IPS-20b (cell line): ENCODE data around the gene FANCL.
"Not testable (repeated sequence)": the region's sequence is repeated elsewhere in the genome, so short reads cannot be mapped to it uniquely, and the experiment has no call there.

Experiments
- H3K27ac ChIP-seq: one replicate; pipeline ENCODE4 v1.5.1; 2013; ENCODE audit warnings: low read length
- H3K27me3 ChIP-seq: 2 replicates; pipeline ENCODE4 v1.6.1; 2013; ENCODE audit warnings: mild to moderate bottlenecking, low read length, inconsistent platforms; ENCODE audit not compliant: insufficient read depth
- H3K36me3 ChIP-seq: 2 replicates; pipeline ENCODE4 v1.6.1; 2013; ENCODE audit warnings: low read depth, mild to moderate bottlenecking, inconsistent platforms, low read length, moderate library complexity; ENCODE audit not compliant: insufficient read depth
- H3K4me1 ChIP-seq: 2 replicates; pipeline ENCODE4 v1.6.1; 2013; ENCODE audit warnings: mild to moderate bottlenecking, control low read depth, inconsistent platforms, low read length, moderate library complexity; ENCODE audit not compliant: insufficient read depth
- H3K4me3 ChIP-seq: 2 replicates; pipeline ENCODE4 v1.5.1; 2013; ENCODE audit warnings: mild to moderate bottlenecking, low read length, inconsistent platforms
- H3K9ac ChIP-seq: 2 replicates; pipeline ENCODE4 v1.6.1; 2013; ENCODE audit warnings: low read depth, mild to moderate bottlenecking, inconsistent platforms, low read length, moderate library complexity
- H3K9me3 ChIP-seq: 2 replicates; pipeline ENCODE4 v1.6.1; 2013; ENCODE audit warnings: mild to moderate bottlenecking, low read depth, low read length, inconsistent platforms; ENCODE audit not compliant: insufficient read depth

Gene FANCL

GRCh38 chr2:58240670-58241545, at the start of gene FANCL:
FANCL (minus strand) TSS chr2:58241325; CDS start chr2:58241313, 12 bp downstream.
- peak within 1 kb of the TSS; percentile 95 for H3K27ac ChIP-seq
- peak within 1 kb of the TSS; percentile 95 for H3K9ac ChIP-seq
- peaks cover 31% of the 10 kb centered on the region; the same call in 1 of the 2 replicates for H3K4me1 ChIP-seq
- no peaks in the 10 kb centered on the region for H3K36me3 ChIP-seq
- no peaks in the 10 kb centered on the region for H3K9me3 ChIP-seq
- H3K4me3 ChIP-seq, result peak within 1 kb of the TSS; percentile 98
- H3K27me3 ChIP-seq, result no peaks in the 10 kb centered on the region

DNA sequence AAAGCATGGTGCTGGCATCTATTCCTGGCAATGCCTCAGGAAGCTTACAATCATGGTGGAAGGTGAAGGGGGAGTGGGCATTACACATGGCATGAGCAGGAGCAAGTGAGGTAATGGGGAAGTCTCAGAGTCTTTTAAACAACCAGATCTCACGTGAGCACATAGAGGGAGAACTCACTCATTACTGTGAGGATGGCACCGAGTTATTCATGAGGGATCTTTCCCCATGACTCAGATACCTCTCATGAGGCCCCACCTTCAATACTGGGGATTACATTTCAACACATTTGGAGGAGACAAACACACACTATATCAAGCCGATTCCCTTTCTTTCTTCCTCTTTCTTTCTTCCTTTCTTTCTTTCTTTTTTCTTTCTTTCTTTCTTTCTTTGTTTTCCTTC, 47.9 kb upstream of the FANCL start:
- Histone ChIP-seq H3K27ac (no peak overlapping the region), H3K4me1 (no peaks in the 10 kb centered on the region), H3K9ac (no peak overlapping the region), H3K4me3 (no peak overlapping the region), H3K27me3 (no peaks in the 10 kb centered on the region), H3K36me3 (no peaks in the 10 kb centered on the region), H3K9me3 (no peaks in the 10 kb centered on the region)

DNA sequence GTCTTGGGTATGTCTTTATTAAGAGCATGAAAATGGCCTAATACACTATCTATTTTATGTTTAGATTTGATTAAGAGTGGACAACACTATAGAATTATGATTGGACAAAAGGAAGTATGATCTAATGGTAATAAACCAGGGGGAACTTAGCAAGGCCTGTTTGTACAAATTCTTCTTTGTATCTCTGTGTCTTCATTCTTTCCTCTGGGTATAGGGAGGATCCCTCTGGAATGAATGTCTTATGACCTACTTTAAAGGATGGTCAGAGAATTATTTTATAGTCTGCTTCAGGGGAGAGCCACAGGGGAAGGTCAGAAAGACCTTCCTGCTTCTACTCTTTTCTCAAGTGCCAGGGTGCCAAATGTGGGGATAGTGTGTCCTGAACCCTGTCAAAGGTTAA, 42.8 kb upstream of the FANCL start:
- H3K9ac ChIP-seq, result no peak overlapping the region
- H3K4me3 ChIP-seq, result no peak overlapping the region
- no peaks in the 10 kb centered on the region for H3K9me3 ChIP-seq
- H3K4me1 ChIP-seq, result no peaks in the 10 kb centered on the region
- H3K27me3 ChIP-seq, result no peaks in the 10 kb centered on the region
- no peaks in the 10 kb centered on the region for H3K36me3 ChIP-seq
- no peak overlapping the region for H3K27ac ChIP-seq

GRCh38 chr2:58275144-58275543, 34.0 kb upstream of the FANCL start:
- not testable (repeated sequence) for H3K9me3 ChIP-seq, H3K27me3 ChIP-seq, H3K9ac ChIP-seq, H3K27ac ChIP-seq, H3K4me3 ChIP-seq, H3K36me3 ChIP-seq, H3K4me1 ChIP-seq

DNA sequence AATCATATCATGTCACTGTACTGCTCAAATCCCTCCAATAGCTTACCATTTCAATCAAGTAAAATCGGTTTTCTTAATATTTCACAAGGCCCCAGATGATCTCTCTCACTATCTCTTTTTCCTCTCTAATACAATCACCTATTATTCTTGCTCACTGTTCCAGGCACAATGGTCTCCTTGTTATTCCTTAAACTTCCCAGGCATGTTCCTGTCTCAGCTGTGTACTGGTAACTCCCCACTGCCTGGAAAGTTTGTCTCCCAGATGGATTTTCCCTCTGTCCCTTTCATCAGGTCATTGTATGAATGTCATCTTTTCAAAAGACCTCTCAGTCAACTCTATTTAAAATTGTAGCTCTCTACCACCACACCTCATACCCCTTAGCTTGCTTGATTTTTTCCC, 30.7 kb upstream of the FANCL start:
- Histone ChIP-seq H3K4me1 (no peaks in the 10 kb centered on the region), H3K4me3 (no peak overlapping the region), H3K27ac (no peak overlapping the region), H3K36me3 (no peaks in the 10 kb centered on the region), H3K9me3 (no peaks in the 10 kb centered on the region), H3K9ac (no peak overlapping the region), H3K27me3 (no peaks in the 10 kb centered on the region)

DNA sequence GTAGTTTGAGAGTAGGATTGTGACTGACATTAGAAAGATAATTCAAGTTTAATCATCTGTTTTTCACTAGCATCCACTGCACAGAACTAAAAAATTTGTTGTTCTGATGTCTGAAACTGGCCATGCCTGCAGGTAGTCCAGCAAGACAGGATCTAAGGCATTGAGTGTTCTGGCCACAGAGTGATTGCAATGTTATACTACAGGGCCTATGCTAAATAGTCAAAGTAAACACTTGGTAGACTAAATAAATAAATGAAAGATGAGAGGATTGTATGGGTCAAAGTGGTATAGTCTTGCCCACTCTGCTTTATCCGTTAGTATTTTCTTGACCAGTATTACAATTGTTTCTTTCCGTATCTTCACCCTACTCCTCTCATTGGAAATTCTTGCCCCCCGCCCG, 27.6 kb upstream of the FANCL start:
- no peaks in the 10 kb centered on the region for H3K27me3 ChIP-seq
- H3K27ac ChIP-seq, result no peak overlapping the region
- H3K36me3 ChIP-seq, result no peaks in the 10 kb centered on the region
- H3K4me1 ChIP-seq, result no peaks in the 10 kb centered on the region
- H3K9ac ChIP-seq, result no peak overlapping the region
- H3K9me3 ChIP-seq, result no peaks in the 10 kb centered on the region
- no peak overlapping the region for H3K4me3 ChIP-seq

- H3K4me3 ChIP-seq, result no peak overlapping the region
- no peak overlapping the region for H3K27ac ChIP-seq
- H3K36me3 ChIP-seq, result no peaks in the 10 kb centered on the region
- no peaks in the 10 kb centered on the region for H3K27me3 ChIP-seq
- H3K9ac ChIP-seq, result no peak overlapping the region
- no peaks in the 10 kb centered on the region for H3K9me3 ChIP-seq
- H3K4me1 ChIP-seq, result no peaks in the 10 kb centered on the region
Measured at GRCh38 chr2:58266211-58266610, 25.1 kb upstream of the FANCL start.

GRCh38 chr2:58261209-58261608, 20.1 kb upstream of the FANCL start:
- H3K9ac ChIP-seq, result no peak overlapping the region
- no peak overlapping the region for H3K27ac ChIP-seq
- H3K27me3 ChIP-seq, result no peaks in the 10 kb centered on the region
- H3K4me3 ChIP-seq, result no peak overlapping the region
- H3K9me3 ChIP-seq, result no peaks in the 10 kb centered on the region
- no peaks in the 10 kb centered on the region for H3K36me3 ChIP-seq
- no peaks in the 10 kb centered on the region for H3K4me1 ChIP-seq

- H3K9ac ChIP-seq, H3K27me3 ChIP-seq, H3K36me3 ChIP-seq, H3K27ac ChIP-seq, H3K9me3 ChIP-seq, H3K4me1 ChIP-seq, H3K4me3 ChIP-seq: not testable (repeated sequence)
Measured at GRCh38 chr2:58258456-58258855, 17.3 kb upstream of the FANCL start.

- H3K36me3 ChIP-seq, H3K4me1 ChIP-seq, H3K9ac ChIP-seq, H3K27ac ChIP-seq, H3K4me3 ChIP-seq, H3K9me3 ChIP-seq, H3K27me3 ChIP-seq: not testable (repeated sequence)
Measured at GRCh38 chr2:58251331-58252201, 10.4 kb upstream of the FANCL start.

DNA sequence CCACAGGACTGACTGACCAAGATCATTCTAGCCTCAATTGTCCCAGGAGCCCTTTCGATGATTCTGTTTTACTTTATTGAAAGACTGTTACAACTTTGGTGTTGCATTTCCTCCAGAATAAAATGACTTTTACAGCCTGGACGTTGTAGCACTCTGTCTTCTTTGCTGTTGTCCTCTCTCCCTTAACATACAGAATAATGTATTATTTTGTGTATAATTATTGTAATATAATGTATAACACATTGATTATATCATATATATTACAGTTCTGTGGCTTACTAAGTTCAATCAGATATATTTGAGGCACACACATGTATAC, 380 bp upstream of the FANCL start:
- Histone ChIP-seq H3K36me3 (no peaks in the 10 kb centered on the region), H3K27ac (peak overlapping the region; percentile 95), H3K9ac (peak overlapping the region; percentile 95; the same call in 1 of the 2 replicates), H3K4me3 (peak overlapping the region; percentile 98; the same call in 1 of the 2 replicates), H3K27me3 (no peaks in the 10 kb centered on the region), H3K9me3 (no peaks in the 10 kb centered on the region), H3K4me1 (peaks cover 28% of the 10 kb centered on the region; the same call in 1 of the 2 replicates)
